HG03354 (cell line): ENCODE data around the gene WDR53.
"Not testable (repeated sequence)": the region's sequence is repeated elsewhere in the genome, so short reads cannot be mapped to it uniquely, and the experiment has no call there.

Source experiments
- ATAC-seq: cut with Tn5 transposase; IDR thresholded peaks from one replicate; pipeline ENCODE4 v1.9.1; 2021; ENCODE audit warnings: mild to moderate bottlenecking; ENCODE audit not compliant: unreplicated experiment, poor library complexity, severe bottlenecking

Gene WDR53

GRCh38 chr3:196568246-196569002 is at the start of gene WDR53, which contains the start of gene FBXO45:
WDR53 (minus strand) TSS chr3:196568554; CDS start chr3:196561475, 7,079 bp downstream.
FBXO45 (plus strand) TSS chr3:196568660; CDS start chr3:196568985, 325 bp downstream.
- ATAC-seq = peak; percentile 92

GRCh38 chr3:196617256-196617655 is 48.9 kb upstream of the WDR53 start:
- ATAC-seq = no peak

GRCh38 chr3:196615234-196615633 is 46.9 kb upstream of the WDR53 start:
- ATAC-seq = not testable (repeated sequence)

GRCh38 chr3:196611761-196612483 is 43.6 kb upstream of the WDR53 start:
- no peak for ATAC-seq

GRCh38 chr3:196609805-196610515 is 41.6 kb upstream of the WDR53 start:
- no peak for ATAC-seq

- ATAC-seq = peak; percentile 79
Measured at GRCh38 chr3:196609343-196609775, 41.0 kb upstream of the WDR53 start.

GRCh38 chr3:196608693-196609092 is 40.3 kb upstream of the WDR53 start:
- no peak for ATAC-seq

GRCh38 chr3:196604548-196604947 is 36.2 kb upstream of the WDR53 start:
- ATAC-seq = no peak

- ATAC-seq = no peak
Measured at GRCh38 chr3:196603683-196604082, 35.3 kb upstream of the WDR53 start.

- no peak for ATAC-seq
Measured at GRCh38 chr3:196602673-196603072, 34.3 kb upstream of the WDR53 start.

GRCh38 chr3:196600359-196600758 is 32.0 kb upstream of the WDR53 start:
- no peak for ATAC-seq

GRCh38 chr3:196599734-196600128 is 31.4 kb upstream of the WDR53 start:
- ATAC-seq = no peak

GRCh38 chr3:196597971-196598733 is 29.8 kb upstream of the WDR53 start:
- not testable (repeated sequence) for ATAC-seq

GRCh38 chr3:196596355-196596754 is 28.0 kb upstream of the WDR53 start:
- no peak for ATAC-seq

GRCh38 chr3:196590279-196590678 is 21.9 kb upstream of the WDR53 start:
- ATAC-seq = no peak

- no peak for ATAC-seq
Measured at GRCh38 chr3:196585044-196585757, 16.8 kb upstream of the WDR53 start.

GRCh38 chr3:196572389-196572788 is 4.0 kb upstream of the WDR53 start:
- no peak for ATAC-seq

GRCh38 chr3:196570332-196570731 is 2.0 kb upstream of the WDR53 start:
- ATAC-seq = not testable (repeated sequence)

GRCh38 chr3:196569003-196569516 is 706 bp upstream of the WDR53 start:
- peak; percentile 58 for ATAC-seq
